ENCODE results near the gene ZNF598. TPM values are rescaled to one million over a fixed set of nuclear protein-coding genes. Genes with fewer than 3 reads are reported as not detected.

The ZNF598 gene
- total and polyA plus RNA-seq, 7 donors, result 12.8 to 57.0 (median 20.3) TPM

GRCh38 chr16:1992704-1993317 is 16.8 kb downstream of the ZNF598 start:
- Histone ChIP-seq H3K27me3 (peaks cover 37 to 50% (median 49%) of the 10 kb centered on the region in 3 donors), H3K4me3 (peak overlapping the region in 3 of 4 donors; percentile 21 to 40 (median 36))

GRCh38 chr16:1991948-1992703 is 17.5 kb downstream of the ZNF598 start:
- H3K27me3 ChIP-seq, result peaks cover 37 to 50% (median 49%) of the 10 kb centered on the region in 3 donors
- H3K36me3 ChIP-seq, result peaks cover 0 to 1% (median 0%) of the 10 kb centered on the region in 4 donors
- intact Hi-C loops (cut with DNase I), result no loop called here
- peak in 3 of 4 donors; percentile 21 to 40 (median 38) for TF ChIP-seq POLR2AphosphoS5 (IDR thresholded peaks at IDR 0.05)
- TF ChIP-seq EP300 (IDR thresholded peaks at IDR 0.05), result no peak
- no peaks in the 10 kb centered on the region for H3K9me3 ChIP-seq
- 4 to 17% methylated on average over 96 of the region's 96 CpGs for WGBS, 2 donors
- H3K27ac ChIP-seq, result peak overlapping the region in 2 of 4 donors; percentile 27 to 44
- H3K4me3 ChIP-seq, result peak overlapping the region in 3 of 4 donors; percentile 21 to 40 (median 36)
- H3K4me1 ChIP-seq, result peaks cover 0 to 30% (median 28%) of the 10 kb centered on the region in 4 donors
- peak; percentile 94 for DNase-seq

More at GRCh38 chr16:1992704-1993317, 16.8 kb downstream of the ZNF598 start:
- Histone ChIP-seq H3K27ac (no peak overlapping the region), H3K4me1 (peaks cover 0 to 30% (median 29%) of the 10 kb centered on the region in 4 donors), H3K9me3 (no peaks in the 10 kb centered on the region), H3K36me3 (peaks cover 0 to 8% (median under 1%) of the 10 kb centered on the region in 4 donors)
- no peak for DNase-seq
- TF ChIP-seq CTCF (IDR thresholded peaks at IDR 0.05) (no peak), POLR2A (IDR thresholded peaks at IDR 0.05) (no peak), POLR2AphosphoS5 (IDR thresholded peaks at IDR 0.05) (no peak), EP300 (IDR thresholded peaks at IDR 0.05) (no peak)
- WGBS, 2 donors, result 56 to 80% methylated on average over 50 of the region's 50 CpGs
- intact Hi-C loops (cut with DNase I), result no loop called here

GRCh38 chr16:1991588-1991947 is 18.1 kb downstream of the ZNF598 start:
- Histone ChIP-seq H3K27ac (peak overlapping the region in 2 of 4 donors; percentile 27 to 44), H3K4me1 (peaks cover 0 to 30% (median 27%) of the 10 kb centered on the region in 4 donors), H3K27me3 (peaks cover 37 to 50% (median 49%) of the 10 kb centered on the region in 3 donors), H3K36me3 (peaks cover 0 to 5% (median 1%) of the 10 kb centered on the region in 4 donors), H3K4me3 (peak overlapping the region in 3 of 4 donors; percentile 21 to 40 (median 36)), H3K9me3 (no peaks in the 10 kb centered on the region)
- 11 to 14% methylated on average over 22 of the region's 22 CpGs for WGBS, 2 donors
- no peak for DNase-seq
- intact Hi-C loops (cut with DNase I), result no loop called here
- TF ChIP-seq POLR2AphosphoS5 (IDR thresholded peaks at IDR 0.05), result no peak
- no peak for TF ChIP-seq CTCF (IDR thresholded peaks at IDR 0.05)
- TF ChIP-seq POLR2A (IDR thresholded peaks at IDR 0.05), result no peak
- TF ChIP-seq EP300 (IDR thresholded peaks at IDR 0.05), result no peak

GRCh38 chr16:1991135-1991551 is 18.5 kb downstream of the ZNF598 start:
- no peak overlapping the region for H3K4me3 ChIP-seq
- no peak overlapping the region for H3K27ac ChIP-seq
- TF ChIP-seq CTCF (IDR thresholded peaks at IDR 0.05) (no peak), EP300 (IDR thresholded peaks at IDR 0.05) (no peak), POLR2AphosphoS5 (IDR thresholded peaks at IDR 0.05) (no peak), POLR2A (IDR thresholded peaks at IDR 0.05) (no peak)
- peaks cover 37 to 50% (median 49%) of the 10 kb centered on the region in 3 donors for H3K27me3 ChIP-seq
- H3K4me1 ChIP-seq, result peaks cover 0 to 30% (median 27%) of the 10 kb centered on the region in 4 donors
- no peak for DNase-seq
- WGBS, 2 donors, result 6 to 10% methylated on average over 18 of the region's 18 CpGs
- H3K36me3 ChIP-seq, result peaks cover under 1 to 9% (median 5%) of the 10 kb centered on the region in 4 donors
- intact Hi-C loops (cut with DNase I), result no loop called here
- no peaks in the 10 kb centered on the region for H3K9me3 ChIP-seq
